HG02642 (cell line): ENCODE measurements around the gene SACM1L.

Experiments used
- ATAC-seq: cut with Tn5 transposase; IDR thresholded peaks from one replicate; pipeline ENCODE4 v1.9.1; 2021; ENCODE audit warnings: mild to moderate bottlenecking; ENCODE audit not compliant: unreplicated experiment, poor library complexity

Gene SACM1L

GRCh38 chr3:45762647-45763302, 73.6 kb downstream of the SACM1L start:
- ATAC-seq, result no peak

- no peak for ATAC-seq
Observed at GRCh38 chr3:45763303-45763675, 74.1 kb downstream of the SACM1L start.

GRCh38 chr3:45765266-45765851, 76.2 kb downstream of the SACM1L start:
- no peak for ATAC-seq

GRCh38 chr3:45765958-45766357, 76.8 kb downstream of the SACM1L start:
- ATAC-seq, result no peak

GRCh38 chr3:45771166-45771775, 82.1 kb downstream of the SACM1L start:
- no peak for ATAC-seq

GRCh38 chr3:45771831-45772230, 82.6 kb downstream of the SACM1L start:
- ATAC-seq, result no peak

GRCh38 chr3:45772341-45773035, 83.3 kb downstream of the SACM1L start:
- ATAC-seq, result no peak

- no peak for ATAC-seq
Observed at GRCh38 chr3:45773072-45773471, 83.9 kb downstream of the SACM1L start.

- no peak for ATAC-seq
Observed at GRCh38 chr3:45773714-45774449, 84.7 kb downstream of the SACM1L start.

GRCh38 chr3:45774581-45775521, 85.7 kb downstream of the SACM1L start:
- ATAC-seq, result no peak

GRCh38 chr3:45775571-45776300, 86.5 kb downstream of the SACM1L start:
- ATAC-seq, result no peak

GRCh38 chr3:45776301-45776595, 87.1 kb downstream of the SACM1L start:
- ATAC-seq, result no peak

- ATAC-seq, result no peak
Observed at GRCh38 chr3:45776611-45777010, 87.4 kb downstream of the SACM1L start.

GRCh38 chr3:45777111-45777745, 88.0 kb downstream of the SACM1L start:
- ATAC-seq, result no peak

GRCh38 chr3:45777746-45778386, 88.7 kb downstream of the SACM1L start:
- ATAC-seq, result no peak

- ATAC-seq, result no peak
Observed at GRCh38 chr3:45778761-45779201, 89.6 kb downstream of the SACM1L start.

- no peak for ATAC-seq
Observed at GRCh38 chr3:45779746-45780735, 90.8 kb downstream of the SACM1L start.
